ENCODE data around the gene TLX3.

The TLX3 gene

DNA sequence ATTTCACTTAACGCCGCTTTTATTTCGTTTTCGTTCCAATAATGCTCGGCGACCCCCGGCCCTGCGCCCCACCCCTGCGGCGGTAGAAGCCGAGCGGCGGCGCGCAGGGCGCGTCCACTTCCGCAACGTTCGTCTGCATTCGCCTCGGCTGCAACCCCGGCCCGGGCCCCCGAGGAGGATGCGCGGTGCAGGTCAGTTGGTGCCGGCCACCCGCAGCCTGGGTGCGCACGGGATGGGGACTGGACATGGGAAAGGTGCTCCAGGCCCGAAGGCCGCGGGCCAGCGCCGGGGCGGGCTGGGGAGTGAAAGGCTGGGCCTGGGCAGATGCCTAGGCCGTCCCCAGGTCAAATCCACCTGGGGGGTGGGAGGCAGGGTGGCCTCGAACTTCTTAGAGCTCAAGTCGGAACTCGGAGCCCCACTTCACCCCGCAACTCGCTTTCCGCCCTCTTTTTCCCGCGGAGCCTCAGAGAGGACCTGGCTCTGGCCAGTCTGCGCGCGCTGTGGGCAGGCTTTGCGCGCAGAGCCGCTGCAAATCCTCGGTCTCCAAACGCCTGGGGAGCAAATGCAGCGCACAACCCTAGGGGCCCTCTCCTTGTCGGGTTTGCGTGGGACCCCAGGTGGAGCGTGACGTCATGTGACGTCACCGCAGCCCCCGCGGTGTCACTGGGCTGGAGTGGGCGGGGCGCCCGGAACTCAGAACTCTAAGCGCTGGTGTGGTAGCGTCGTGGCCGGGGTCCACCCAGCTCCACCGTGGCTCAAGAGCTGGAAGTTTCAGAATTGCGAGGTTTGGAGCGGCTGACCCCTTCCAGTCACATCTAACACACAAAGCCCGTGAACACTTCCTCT lies 3.3 kb downstream of the TLX3 start:
- Mint-ChIP-seq H3K27ac (peak overlapping the region; percentile 2), H3K4me1 (peaks cover 35% of the 10 kb centered on the region), H3K9me3 (no peaks in the 10 kb centered on the region), H3K36me3 (peaks cover 12% of the 10 kb centered on the region), H3K4me3 (peak overlapping the region; percentile 47)
- ATAC-seq, result no peak
- no peak for DNase-seq (ENCODE audit: low spot score in 2 of 2)

- Mint-ChIP-seq H3K4me3 (peak overlapping the region; percentile 47), H3K36me3 (peaks cover 12% of the 10 kb centered on the region), H3K9me3 (no peaks in the 10 kb centered on the region), H3K27ac (no peak overlapping the region), H3K4me1 (peaks cover 29% of the 10 kb centered on the region)
- no peak for DNase-seq (ENCODE audit: low spot score in 2 of 2)
- no peak for ATAC-seq
Observed at GRCh38 chr5:171313481-171314206, 4.6 kb downstream of the TLX3 start.

- peaks cover 29% of the 10 kb centered on the region for H3K4me1 Mint-ChIP-seq
- no peak overlapping the region for H3K27ac Mint-ChIP-seq
- ATAC-seq, result no peak
- no peaks in the 10 kb centered on the region for H3K9me3 Mint-ChIP-seq
- peaks cover 12% of the 10 kb centered on the region for H3K36me3 Mint-ChIP-seq
- H3K4me3 Mint-ChIP-seq, result no peak overlapping the region
- no peak for DNase-seq (ENCODE audit: low spot score in 2 of 2)
Observed at GRCh38 chr5:171314728-171315385, 5.8 kb downstream of the TLX3 start.

DNA sequence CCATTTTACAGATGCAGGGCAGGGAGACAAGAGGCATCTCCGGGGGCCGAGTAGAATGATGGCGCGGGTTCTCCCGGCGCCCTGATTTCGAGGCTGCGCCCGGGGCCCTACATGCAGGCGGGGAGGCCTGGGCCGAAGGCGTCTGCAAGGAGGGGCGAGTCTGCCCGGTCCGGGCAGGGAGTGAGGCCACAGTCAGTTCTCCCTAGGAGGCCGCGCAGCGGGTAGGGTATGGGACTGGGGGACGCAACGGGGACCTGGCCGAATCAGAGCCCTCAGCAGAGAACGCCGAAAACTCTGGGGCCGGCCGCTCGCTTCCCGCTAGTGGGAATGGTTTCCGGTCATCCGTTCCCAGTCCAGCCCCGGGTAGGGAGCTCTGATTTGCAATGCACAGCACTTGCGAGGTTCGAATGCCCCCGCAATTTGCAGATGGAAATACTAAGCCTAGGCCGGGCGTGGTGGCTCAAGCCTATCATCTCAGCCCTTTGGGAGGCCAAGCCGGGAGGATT lies 6.4 kb downstream of the TLX3 start:
- H3K36me3 Mint-ChIP-seq, result peaks cover 12% of the 10 kb centered on the region
- ATAC-seq, result no peak

GRCh38 chr5:171315925-171316257 lies 6.8 kb downstream of the TLX3 start:
- H3K9me3 Mint-ChIP-seq, result no peaks in the 10 kb centered on the region
- H3K4me3 Mint-ChIP-seq, result peak overlapping the region; percentile 17
- DNase-seq (ENCODE audit: low spot score in 2 of 2), result no peak
- H3K4me1 Mint-ChIP-seq, result peaks cover 24% of the 10 kb centered on the region
- no peak for ATAC-seq
- no peak overlapping the region for H3K27ac Mint-ChIP-seq
- H3K36me3 Mint-ChIP-seq, result peaks cover 9% of the 10 kb centered on the region

More for the DNA sequence above, 6.4 kb downstream of the TLX3 start:
- Mint-ChIP-seq H3K9me3 (no peaks in the 10 kb centered on the region), H3K27ac (no peak overlapping the region), H3K4me1 (peaks cover 28% of the 10 kb centered on the region), H3K4me3 (peak overlapping the region; percentile 17)
- no peak for DNase-seq (ENCODE audit: low spot score in 2 of 2)

DNA sequence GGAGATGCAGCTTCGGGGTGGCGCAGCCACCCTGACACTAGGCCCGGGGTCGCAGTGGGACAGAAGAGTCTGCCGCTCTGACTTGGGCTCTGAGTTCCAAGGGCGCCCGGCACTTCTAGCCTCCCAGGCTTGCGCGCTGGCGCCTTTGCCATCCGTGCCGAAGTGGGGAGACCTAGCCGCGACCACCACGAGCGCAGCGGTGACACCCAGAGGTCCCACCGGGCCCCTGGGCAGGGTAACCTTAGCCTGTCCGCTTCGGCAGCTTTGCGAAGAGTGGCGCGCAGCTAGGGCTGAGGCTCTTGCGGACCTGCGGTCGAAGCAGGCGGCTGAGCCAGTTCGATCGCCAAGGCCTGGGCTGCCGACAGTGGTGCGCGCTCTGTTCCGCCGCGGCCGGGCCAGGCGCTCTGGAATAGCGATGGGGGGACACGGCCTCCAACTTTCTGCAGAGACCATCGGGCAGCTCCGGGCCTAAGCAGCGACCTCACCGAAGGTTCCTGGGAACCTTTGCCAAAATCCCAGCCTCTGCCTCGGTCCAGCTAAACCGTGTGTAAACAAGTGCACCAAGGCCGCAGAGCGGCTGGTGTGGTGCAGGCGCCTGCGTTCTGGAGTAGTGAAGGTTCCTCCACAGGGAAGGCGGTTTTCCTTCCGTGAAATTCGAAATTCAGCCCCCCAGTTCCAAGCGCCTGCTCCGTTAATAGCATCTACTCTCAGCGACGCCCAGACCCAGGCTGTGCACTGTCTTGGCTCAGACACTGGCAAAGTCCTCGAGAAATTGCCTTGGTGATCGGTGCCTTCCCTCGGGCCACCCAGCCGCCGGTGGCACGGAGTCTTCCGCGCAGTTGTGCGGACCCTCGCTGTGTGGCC lies 7.4 kb downstream of the TLX3 start:
- DNase-seq (ENCODE audit: low spot score in 2 of 2), result no peak
- peak overlapping the region; percentile 17 for H3K4me3 Mint-ChIP-seq
- H3K9me3 Mint-ChIP-seq, result no peaks in the 10 kb centered on the region
- no peak for ATAC-seq
- peaks cover 8% of the 10 kb centered on the region for H3K36me3 Mint-ChIP-seq
- no peak overlapping the region for H3K27ac Mint-ChIP-seq
- peaks cover 23% of the 10 kb centered on the region for H3K4me1 Mint-ChIP-seq

GRCh38 chr5:171317230-171317629 lies 8.2 kb downstream of the TLX3 start:
- DNase-seq (ENCODE audit: low spot score in 2 of 2) (no peak), ATAC-seq (no peak)
- Mint-ChIP-seq H3K27ac (no peak overlapping the region), H3K4me3 (no peak overlapping the region), H3K36me3 (peaks cover 8% of the 10 kb centered on the region), H3K9me3 (no peaks in the 10 kb centered on the region), H3K4me1 (peaks cover 23% of the 10 kb centered on the region)

DNA sequence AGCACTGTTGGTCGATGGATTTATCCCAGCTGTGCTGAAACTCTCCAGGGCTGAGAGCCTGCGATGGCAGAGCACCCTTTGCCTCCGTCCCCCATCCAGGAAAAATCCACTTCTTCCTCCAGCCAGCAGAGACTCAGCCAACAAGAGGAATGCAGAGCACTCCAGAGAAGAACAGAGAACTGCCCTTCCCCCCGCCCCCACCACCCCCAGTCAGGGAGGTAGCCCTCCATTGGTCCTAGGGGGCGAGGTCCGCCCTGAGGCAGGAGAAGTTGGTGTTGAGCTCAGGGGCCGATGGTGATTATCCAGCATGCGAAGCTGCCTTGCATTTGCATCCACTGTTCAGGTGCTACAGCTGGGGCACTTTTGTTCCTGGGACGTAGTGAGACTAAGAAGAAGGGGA lies 9.0 kb downstream of the TLX3 start:
- Mint-ChIP-seq H3K9me3 (no peaks in the 10 kb centered on the region), H3K27ac (no peak overlapping the region), H3K4me3 (no peak overlapping the region), H3K36me3 (peaks cover 3% of the 10 kb centered on the region), H3K4me1 (peaks cover 16% of the 10 kb centered on the region)
- no peak for DNase-seq (ENCODE audit: low spot score in 2 of 2)
- ATAC-seq, result no peak

DNA sequence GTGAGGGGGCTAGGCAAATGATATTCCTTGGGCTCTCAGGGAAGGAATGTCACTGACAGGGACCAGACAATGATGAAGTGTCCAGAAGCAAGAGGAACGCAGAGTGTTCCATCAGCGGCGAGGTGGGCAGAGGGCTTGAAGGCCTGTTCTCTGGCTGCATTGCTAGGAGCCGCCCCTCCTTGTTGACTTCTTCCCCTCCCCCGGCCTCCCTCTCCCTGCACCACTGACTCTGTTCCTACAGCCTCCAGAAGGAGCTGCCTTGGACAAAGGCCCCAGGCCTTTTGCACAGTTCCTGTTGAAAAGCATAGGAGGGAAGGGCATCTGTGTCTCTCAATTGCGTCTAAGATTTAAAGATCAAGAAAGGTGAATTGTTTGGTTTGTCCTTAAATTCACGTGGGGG lies 12.4 kb downstream of the TLX3 start:
- no peak overlapping the region for H3K27ac Mint-ChIP-seq
- H3K36me3 Mint-ChIP-seq, result no peaks in the 10 kb centered on the region
- no peak for DNase-seq (ENCODE audit: low spot score in 2 of 2)
- no peak for ATAC-seq
- H3K4me1 Mint-ChIP-seq, result no peaks in the 10 kb centered on the region
- no peaks in the 10 kb centered on the region for H3K9me3 Mint-ChIP-seq
- no peak overlapping the region for H3K4me3 Mint-ChIP-seq

DNA sequence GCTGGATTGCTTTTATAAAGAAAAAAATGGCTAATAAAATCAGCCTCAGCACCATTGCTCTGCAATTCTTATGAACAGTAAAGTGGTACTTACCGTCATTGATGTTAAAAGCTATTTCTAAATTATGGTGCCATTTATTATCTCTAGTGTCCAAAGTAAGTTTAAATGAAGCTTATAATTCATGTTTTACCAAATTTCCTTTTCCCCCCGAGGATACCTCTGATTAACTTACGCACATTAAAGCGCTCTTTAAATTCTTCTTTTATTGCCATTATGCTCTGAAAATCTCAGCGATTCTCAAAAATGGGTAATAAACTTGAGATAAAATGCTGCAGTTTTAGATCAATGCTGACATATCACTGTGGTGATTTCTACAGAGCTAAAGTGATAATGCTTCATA lies 13.5 kb downstream of the TLX3 start:
- H3K27ac Mint-ChIP-seq, result no peak overlapping the region
- no peaks in the 10 kb centered on the region for H3K9me3 Mint-ChIP-seq
- no peak overlapping the region for H3K4me3 Mint-ChIP-seq
- ATAC-seq, result no peak
- no peaks in the 10 kb centered on the region for H3K4me1 Mint-ChIP-seq
- H3K36me3 Mint-ChIP-seq, result no peaks in the 10 kb centered on the region
- no peak for DNase-seq (ENCODE audit: low spot score in 2 of 2)

- no peak for ATAC-seq
Observed at GRCh38 chr5:171323007-171323406, 14.0 kb downstream of the TLX3 start.

GRCh38 chr5:171323806-171324632 lies 15.0 kb downstream of the TLX3 start:
- no peak overlapping the region for H3K27ac Mint-ChIP-seq
- H3K4me3 Mint-ChIP-seq, result no peak overlapping the region
- DNase-seq (ENCODE audit: low spot score in 2 of 2) (no peak), ATAC-seq (no peak)
- no peaks in the 10 kb centered on the region for H3K36me3 Mint-ChIP-seq
- H3K4me1 Mint-ChIP-seq, result no peaks in the 10 kb centered on the region
- no peaks in the 10 kb centered on the region for H3K9me3 Mint-ChIP-seq

More at GRCh38 chr5:171323007-171323406, 14.0 kb downstream of the TLX3 start:
- no peak for DNase-seq (ENCODE audit: low spot score in 2 of 2)
- Mint-ChIP-seq H3K27ac (no peak overlapping the region), H3K4me3 (no peak overlapping the region), H3K36me3 (no peaks in the 10 kb centered on the region), H3K9me3 (no peaks in the 10 kb centered on the region), H3K4me1 (no peaks in the 10 kb centered on the region)

- H3K4me3 Mint-ChIP-seq, result no peak overlapping the region
- ATAC-seq (no peak), DNase-seq (ENCODE audit: low spot score in 2 of 2) (no peak)
- no peak overlapping the region for H3K27ac Mint-ChIP-seq
- H3K36me3 Mint-ChIP-seq, result no peaks in the 10 kb centered on the region
- H3K4me1 Mint-ChIP-seq, result peaks cover 4% of the 10 kb centered on the region
- H3K9me3 Mint-ChIP-seq, result no peaks in the 10 kb centered on the region
Observed at GRCh38 chr5:171330021-171330420, 21.0 kb downstream of the TLX3 start.

- Mint-ChIP-seq H3K9me3 (no peaks in the 10 kb centered on the region), H3K27ac (no peak overlapping the region), H3K4me3 (no peak overlapping the region), H3K36me3 (no peaks in the 10 kb centered on the region), H3K4me1 (no peaks in the 10 kb centered on the region)
- ATAC-seq, result peak; percentile 44
- no peak for DNase-seq (ENCODE audit: low spot score in 2 of 2)
Observed at GRCh38 chr5:171335616-171336015, 26.6 kb downstream of the TLX3 start.

Data from stimulated activated effector memory CD8-positive, alpha-beta T cell treated with anti-CD3 and anti-CD28 coated beads, Interleukin-12 subunit alpha, Interleukin-12 subunit beta, amount 100 ng/mL, for 72 hours (primary cell).